Keratinocyte (primary cell): Measurements from ENCODE around the gene ERBB4.

Source experiments
- CTCF ChIP-seq, 3 experiments: IDR thresholded peaks in 1 of 3; conservative IDR thresholded peaks in 1 of 3; optimal IDR thresholded peaks in 1 of 3; 2 replicates in 2 of 3; 3 replicates in 1 of 3; pipeline versions ENCODE3 to v1.5.1; 2011; ENCODE audit warnings: low read length in 3 of 3, mild to moderate bottlenecking in 3 of 3, moderate library complexity in 2 of 3, control low read depth in 1 of 3, inconsistent platforms in 1 of 3; ENCODE audit not compliant: insufficient read depth in 2 of 3; ENCODE audit errors: extremely low read depth in 1 of 3
- EZH2 ChIP-seq: IDR thresholded peaks from one replicate; pipeline ENCODE4 v1.6.1; 2012; ENCODE audit warnings: inconsistent platforms, mild to moderate bottlenecking, low read length, moderate library complexity

DNA sequence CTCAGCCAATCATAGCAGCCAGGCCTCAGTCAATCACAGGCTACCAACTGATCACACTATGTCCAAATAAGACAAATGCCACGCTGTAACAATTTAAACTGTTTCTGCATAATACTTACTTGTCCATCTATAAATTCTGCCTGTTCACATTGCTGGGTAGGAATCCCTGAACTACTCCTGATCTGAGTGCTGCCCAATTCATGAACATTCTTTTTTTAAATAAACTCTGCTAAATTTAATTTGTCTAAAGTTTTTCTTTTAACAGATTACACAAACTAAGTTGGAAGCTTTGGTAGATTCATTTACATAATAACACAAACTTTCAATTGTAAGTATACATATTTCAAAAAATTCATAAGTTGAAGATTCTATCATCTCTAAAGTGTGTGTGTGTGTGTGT lies 583.0 kb downstream of the ERBB4 start:
- TF ChIP-seq CTCF (optimal IDR thresholded peaks at IDR 0.05 in 1 of 3, IDR thresholded peaks at IDR 0.05 in 1 of 3, conservative IDR thresholded peaks at IDR 0.05 in 1 of 3; ENCODE audit: extremely low read depth in 1 of 3, insufficient read depth in 2 of 3, low read length in 3 of 3) (no peak), EZH2 (no peak)
